ENCODE measurements around the gene GALNT8.
"Not testable (repeated sequence)": the region's sequence is repeated elsewhere in the genome, so short reads cannot be mapped to it uniquely, and the experiment has no call there.

The GALNT8 gene, protein sequence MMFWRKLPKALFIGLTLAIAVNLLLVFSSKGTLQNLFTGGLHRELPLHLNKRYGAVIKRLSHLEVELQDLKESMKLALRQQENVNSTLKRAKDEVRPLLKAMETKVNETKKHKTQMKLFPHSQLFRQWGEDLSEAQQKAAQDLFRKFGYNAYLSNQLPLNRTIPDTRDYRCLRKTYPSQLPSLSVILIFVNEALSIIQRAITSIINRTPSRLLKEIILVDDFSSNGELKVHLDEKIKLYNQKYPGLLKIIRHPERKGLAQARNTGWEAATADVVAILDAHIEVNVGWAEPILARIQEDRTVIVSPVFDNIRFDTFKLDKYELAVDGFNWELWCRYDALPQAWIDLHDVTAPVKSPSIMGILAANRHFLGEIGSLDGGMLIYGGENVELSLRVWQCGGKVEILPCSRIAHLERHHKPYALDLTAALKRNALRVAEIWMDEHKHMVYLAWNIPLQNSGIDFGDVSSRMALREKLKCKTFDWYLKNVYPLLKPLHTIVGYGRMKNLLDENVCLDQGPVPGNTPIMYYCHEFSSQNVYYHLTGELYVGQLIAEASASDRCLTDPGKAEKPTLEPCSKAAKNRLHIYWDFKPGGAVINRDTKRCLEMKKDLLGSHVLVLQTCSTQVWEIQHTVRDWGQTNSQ

DNA sequence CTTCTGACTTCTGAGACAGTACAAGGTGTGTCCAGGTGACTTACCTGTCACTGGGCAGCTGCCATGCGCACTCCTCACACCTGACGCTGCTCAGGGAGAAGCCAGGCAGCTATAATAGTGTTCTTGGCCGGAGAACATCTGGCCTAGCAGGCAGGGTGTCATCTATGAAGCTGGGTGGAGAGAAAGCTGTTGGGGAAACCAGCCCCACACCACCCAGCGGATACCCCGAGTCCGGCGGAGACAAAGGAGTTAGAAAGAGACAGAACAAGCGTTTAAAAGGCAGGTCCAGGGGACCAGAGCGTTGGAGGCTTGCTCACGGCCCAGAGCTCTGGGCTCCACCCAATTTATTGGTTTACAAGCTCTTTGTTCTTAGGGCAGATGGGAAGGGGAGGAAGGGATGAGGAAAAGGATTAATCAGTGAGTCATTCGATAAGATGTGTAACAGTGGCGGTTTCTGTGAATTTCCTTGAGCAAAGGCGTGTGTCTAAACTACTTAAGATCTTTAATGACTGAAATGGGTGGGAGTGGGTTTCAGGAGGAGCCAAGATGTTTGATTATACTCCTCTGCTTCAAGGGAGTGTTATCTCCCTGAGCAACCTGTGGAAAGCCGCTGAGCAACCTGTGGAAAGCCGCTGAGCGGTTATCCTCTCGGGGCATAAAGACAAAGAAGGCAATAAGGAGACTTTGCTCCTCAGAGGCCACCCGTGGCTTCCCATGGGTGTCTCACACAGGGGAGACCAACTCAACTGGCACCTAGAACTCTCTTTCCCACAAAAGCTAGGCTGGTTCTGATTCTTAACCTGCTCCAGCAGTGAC is at the start of gene GALNT8:
TSS of gene GALNT8 (plus strand) at position 580 of the 816 bp plus-strand sequence. CDS start 278 bp downstream, outside the sequence.
- DNase-seq, result no peak

DNA sequence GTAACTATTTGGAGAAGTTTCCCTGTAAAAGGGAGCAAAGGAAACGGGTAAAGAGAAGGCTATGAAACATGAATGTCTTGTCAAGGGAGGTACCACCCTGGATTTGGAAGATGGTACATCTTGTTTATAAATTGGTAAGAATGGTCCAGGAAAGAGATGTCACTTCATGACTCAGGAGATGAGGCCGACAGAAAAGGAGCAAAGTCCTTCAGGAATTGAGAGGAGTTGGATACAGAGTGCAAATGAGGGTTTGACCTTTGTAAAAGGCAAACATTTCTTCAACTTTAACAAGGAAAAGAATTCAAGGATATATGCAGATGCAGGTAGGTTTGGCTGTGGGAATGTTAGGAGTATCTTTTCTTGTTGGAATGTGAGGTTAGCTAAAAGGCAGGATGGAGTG is 40.5 kb upstream of the GALNT8 start:
- no peak for DNase-seq

DNA sequence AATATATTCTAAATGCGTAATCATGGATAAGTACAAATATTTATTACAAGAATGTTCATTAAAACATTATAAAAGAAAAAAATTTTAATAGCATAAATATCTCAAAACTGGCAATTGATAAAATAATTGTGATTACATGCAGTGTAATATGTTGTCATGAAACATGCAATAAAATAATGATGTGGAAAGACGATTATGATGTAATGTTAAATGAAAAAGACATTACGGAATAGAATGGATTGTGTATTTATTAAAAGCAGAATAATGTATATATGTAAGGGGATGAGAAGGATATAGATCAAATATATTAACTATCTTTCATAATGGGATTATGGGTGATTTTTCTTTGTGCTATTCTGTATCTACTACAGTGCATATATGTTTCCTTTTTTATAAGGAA is 38.5 kb upstream of the GALNT8 start:
- DNase-seq, result no peak

DNA sequence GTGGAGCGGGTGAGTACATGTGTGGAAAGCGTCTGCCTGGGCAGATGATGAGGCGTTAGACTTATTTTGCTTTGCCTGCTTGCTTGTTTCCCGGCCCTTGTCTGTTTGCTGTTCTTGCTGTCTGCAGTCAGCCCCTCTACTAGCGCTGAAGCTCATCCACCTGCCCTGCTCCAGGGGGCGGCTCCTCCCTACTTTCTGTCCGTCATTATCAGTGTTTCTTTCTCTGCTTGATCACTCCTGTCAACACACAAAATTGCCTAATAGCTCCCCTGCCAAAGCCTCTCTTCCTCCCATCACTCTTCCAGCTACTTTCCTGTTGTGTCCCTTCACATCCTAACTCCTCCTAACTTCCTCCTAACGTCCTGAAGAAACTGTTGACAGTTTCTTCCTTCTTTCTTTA is 34.9 kb upstream of the GALNT8 start:
- DNase-seq, result no peak

DNA sequence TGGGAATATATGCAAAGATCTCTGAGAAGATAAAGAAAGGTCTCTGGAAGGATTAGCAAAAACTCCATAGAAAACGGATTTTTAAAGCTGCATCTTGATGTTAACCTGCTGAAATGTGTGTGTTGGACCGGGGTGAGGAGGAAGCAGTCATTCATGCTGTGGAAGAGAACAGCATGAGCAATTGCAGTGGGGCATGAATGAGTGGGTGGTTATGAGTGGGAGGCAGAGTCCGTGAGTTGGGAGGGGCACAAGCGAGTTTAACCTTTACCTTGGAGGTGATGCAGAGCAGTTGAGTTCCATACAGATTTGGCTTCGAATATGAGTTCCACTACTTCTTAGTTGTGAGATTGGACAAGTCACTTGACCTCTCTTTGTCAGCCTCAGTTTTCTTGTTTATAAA is 29.4 kb upstream of the GALNT8 start:
- no peak for DNase-seq

DNA sequence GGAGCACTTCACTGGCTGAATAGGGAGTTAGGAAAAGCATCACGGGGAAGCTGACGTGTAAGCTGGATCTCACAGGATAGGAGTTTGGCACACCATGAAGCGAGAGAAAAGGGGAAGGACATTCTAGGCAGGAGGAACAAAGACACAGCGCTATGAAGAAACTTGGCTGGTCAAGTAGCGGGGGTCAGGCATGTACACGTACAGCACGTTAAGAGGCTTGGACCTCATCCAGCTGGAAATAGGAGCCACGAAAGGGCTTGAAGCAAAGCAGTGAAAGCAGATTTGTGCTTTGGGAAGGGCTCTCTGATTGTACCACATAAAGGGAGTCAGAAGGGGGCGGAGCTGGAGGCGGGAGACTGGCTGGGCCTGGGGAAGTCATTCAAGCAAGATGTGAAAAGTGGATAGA is 19.6 kb upstream of the GALNT8 start:
- no peak for DNase-seq

DNA sequence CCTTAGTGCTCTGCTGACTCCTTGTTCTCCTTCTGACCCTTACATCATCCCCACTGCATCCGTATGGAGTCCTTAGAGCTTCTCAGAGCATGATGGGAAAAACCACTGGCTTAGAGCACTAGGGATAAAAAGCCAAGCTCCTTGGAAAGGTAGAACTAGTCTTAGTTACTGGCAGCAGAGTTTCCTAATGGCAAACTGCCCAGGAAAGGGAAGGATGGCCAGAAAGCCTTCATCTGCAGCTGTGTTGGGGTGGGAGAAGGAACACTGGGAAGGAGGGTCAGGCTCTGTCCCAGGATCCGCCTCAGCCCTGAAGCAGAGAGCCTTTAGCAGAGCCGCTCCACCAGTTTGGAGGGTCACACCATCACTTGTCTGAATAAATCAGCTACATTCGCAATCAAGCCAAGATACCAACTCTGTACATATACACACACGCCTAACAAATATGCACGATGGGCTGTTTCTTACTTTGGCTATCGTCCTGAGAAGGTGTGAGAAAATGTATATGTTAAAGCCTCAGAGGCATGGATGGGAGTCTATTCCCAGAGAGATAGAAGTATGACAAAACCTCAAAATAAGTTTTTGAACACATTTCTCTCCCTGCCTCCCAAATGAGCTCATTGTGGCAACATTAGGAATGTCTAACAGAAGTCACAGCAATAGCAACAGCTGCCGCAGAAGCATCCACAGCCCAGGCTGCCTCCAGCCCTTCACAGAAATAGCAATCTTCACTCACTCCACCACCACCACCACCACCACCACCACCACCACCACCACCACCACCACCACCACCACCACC is 18.6 kb upstream of the GALNT8 start:
- no peak for DNase-seq

DNA sequence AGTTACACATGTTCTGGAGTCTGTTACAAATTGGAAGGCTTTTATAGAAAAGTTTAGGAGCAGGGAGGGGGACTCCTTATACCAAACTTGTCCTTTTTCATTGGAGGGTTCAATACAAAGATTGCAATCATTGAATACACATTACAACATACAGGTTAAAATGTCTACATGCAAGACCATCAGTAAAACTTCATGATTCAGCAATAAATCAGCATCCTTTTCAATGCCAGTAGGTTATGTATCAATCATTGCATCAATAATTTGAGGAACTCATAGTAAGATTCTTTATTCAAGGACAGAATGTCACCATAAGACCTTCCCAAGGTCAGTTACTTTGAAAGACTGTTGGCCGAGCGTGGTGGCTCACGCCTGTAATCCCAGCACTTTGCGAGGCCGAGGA is 16.5 kb upstream of the GALNT8 start:
- no peak for DNase-seq

DNA sequence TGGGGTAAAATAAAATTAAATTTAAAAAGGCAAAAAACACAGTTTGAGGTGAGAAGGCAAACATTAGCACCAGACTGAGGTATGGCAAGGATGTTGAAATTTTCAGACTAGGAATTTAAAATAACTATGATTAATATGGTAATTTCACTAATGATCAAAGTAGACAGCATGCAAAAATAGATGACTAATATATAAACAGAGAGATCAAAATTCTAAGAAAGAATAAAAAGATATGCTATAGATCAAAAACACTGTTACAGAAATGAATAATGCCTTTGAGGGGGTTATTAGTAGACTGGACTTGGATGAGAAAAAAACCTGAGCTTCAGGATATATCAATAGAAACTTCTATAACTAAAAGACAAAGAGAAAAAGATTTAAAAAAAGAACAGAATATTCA is 14.4 kb upstream of the GALNT8 start:
- DNase-seq, result no peak

DNA sequence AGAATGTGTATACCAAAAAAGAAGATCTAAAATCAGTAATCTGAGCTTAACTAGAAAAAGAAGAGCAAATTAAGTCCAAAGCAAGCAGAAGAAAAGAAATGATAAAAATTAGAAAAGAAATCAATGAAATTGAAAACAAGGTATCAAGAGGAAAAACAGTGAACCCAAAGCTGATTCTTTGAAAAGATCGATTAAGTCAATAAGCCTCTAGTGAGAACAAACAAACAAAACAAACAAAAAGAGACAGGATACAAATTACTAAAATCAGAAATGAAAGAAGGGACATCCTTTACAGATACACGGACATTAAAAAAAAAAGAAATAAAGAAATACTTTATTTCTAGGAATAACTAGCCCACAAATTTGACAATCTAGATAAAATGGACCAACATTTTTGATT is 12.9 kb upstream of the GALNT8 start:
- DNase-seq, result no peak

DNA sequence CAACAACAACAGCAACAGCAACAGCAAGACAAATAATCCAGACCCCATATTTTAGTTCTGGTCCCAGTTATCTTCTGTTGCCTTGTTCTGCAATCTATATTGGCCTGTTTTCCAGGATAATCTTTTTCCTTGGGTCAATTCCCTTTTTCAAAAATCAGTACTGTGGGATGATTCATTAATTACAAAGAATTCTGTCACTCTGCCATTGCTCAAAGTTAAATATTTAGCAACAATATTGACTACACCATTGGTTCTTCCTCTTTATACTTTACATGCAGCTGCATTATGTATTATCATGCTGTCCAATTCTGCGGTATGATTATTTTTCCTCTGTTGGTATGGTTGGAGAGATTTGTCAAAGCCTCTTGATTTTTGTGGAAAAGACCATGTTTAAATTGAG is 10.1 kb upstream of the GALNT8 start:
- DNase-seq, result no peak

DNA sequence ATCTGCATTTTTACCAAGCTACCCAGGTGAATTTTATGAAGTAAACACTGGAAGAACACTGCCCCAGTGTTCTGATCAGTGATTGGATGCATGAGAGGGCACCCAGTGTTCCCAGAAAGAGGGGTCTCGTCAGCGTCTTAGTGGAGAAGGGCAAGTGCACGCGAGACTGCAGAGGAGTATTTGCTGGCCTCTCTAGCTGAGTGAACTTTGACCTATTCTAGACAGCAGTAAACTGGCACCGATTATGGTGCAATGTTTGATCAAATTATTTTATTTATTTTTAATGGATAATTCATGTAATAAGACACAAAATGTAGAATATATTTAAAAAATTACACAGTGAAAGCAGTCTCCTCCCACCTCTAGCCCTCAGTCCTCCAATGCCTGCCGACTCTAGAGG is 5.3 kb upstream of the GALNT8 start:
- no peak for DNase-seq

DNA sequence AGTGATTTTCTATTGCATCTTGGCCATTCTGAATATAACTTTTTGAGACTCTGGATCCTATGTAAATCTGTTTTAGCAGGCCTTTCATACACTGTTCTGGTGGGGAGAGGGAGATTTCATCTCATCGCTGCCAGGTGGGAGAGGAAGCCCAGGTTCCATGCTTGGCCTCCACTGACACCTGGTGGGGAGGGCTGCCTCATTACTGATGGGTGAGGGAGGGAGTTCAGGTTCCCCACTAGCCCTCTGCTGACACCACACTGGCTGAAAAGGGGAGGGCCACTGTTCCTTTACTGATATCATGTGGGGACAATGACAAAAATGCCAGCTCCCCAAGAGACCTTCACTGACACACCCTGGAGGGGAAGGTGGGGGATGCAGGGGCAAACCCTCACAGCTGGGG is 2.4 kb upstream of the GALNT8 start:
- no peak for DNase-seq

DNA sequence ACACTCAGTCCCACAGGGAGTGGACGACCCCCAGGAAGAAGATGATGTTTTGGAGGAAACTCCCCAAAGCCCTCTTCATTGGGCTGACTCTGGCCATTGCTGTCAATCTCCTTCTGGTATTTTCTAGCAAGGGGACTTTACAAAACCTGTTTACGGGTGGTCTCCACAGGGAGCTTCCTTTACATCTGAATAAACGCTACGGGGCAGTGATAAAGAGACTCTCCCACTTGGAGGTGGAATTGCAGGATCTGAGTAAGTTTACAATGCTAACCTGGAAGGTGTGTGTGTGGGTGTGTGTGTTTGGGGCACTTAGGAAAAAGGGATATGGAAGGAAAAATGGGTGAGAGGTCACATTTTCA is 416 bp downstream of the GALNT8 start:
- DNase-seq, result no peak

DNA sequence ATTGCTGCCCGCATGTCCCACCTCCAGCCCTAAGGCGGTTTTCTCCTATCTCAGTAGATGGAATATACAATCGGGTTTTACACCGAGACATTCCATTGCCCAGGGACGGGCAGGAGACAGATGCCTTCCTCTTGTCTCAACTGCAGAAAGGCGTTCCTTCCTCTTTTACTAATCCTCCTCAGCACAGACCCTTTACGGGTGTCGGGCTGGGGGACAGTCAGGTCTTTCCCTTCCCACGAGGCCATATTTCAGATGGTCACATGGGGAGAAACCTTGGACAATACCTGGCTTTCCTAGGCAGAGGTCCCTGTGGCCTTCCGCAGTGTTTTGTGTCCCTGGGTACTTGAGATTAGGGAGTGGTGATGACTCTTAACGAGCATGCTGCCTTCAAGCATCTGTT is 1.4 kb downstream of the GALNT8 start:
- not testable (repeated sequence) for DNase-seq

DNA sequence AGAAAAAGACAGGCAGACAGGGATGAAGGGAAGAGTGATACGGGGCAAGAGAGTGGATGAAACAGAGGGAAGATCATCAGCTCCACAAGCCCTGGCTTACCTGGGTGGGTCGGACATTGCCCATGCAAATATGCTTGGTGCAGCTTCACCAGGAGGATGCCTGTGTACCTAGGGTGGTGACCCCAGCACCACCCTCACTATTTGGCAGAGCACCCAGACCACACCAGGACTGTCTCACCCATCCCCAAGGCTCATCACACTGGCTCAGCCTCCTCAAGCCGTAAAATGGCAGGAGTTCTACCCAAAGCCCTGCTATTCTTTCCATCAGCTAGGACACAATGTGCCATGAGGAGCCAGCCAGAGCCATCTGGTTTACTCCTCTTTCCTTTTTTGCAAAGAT is 3.0 kb downstream of the GALNT8 start:
- DNase-seq, result no peak

DNA sequence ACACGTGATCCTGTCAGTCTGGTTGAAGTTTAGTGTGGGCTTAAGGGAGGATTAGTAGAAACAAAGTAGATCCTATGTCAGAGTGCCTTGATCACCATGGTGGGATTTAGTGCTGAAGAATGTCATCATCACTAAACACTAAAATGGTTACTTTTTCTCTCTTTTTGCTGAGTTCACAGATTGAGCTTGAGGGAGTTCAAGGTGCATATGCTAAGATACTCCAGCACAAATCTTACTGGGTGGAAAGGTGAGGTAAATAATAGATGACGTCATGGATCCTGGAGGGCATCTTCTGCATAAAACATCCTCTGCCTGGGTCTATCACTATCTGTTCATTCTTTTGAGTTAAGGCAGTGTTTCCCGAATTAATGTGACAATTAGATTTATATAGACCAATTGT is 4.9 kb downstream of the GALNT8 start:
- DNase-seq, result no peak

DNA sequence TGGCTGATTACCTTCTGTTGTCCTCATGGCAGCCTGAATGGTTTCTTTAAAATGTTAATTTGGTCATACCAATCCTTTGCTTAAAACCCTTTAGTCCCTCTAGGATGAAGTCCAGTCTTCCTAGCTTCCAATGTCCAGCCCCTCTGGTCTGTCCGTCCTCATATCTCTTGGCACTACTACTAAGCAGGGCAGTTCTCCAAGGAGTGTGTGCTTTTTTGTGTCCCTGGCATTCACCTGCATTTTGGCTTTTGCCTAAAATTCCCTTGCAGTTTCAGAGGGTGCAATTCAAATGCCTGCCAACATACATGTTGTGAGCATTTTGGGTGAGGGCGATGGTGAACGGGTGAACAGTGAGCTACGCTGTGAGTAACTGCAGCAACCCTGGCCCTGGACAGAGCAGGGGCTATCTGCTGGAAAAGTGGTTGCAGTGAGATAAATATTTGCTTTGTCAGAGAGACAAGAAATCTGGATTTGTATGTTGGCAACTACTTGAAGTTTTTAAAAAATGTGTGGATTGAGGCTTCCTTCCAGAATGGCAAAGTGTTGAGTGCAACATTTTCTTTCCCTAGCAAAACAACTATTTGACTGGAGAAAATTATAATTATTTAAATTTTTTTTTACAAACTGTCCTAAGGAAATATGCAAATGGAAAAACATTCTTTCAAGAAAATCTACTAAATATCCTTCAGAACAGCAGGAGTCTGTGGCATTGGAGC is 14.6 kb downstream of the GALNT8 start:
- DNase-seq, result no peak

DNA sequence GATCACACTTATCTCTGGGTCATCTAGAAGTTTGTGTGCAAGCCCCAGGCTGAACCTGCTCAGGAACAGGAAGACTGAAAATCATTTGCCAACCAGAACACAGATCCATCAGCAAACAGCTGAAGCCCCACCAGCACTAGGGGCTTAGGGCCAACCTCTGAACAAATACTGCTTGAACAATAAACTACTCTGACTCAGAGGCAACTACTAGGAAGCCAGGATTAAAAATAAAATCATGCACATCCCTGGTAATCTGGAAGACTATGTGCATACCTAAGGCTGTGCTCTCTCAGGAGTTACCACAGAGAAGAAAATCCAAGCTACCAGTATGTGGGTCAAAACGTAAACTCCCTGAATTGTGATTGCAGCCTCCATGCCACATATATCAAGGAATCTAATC is 15.9 kb downstream of the GALNT8 start:
- no peak for DNase-seq

DNA sequence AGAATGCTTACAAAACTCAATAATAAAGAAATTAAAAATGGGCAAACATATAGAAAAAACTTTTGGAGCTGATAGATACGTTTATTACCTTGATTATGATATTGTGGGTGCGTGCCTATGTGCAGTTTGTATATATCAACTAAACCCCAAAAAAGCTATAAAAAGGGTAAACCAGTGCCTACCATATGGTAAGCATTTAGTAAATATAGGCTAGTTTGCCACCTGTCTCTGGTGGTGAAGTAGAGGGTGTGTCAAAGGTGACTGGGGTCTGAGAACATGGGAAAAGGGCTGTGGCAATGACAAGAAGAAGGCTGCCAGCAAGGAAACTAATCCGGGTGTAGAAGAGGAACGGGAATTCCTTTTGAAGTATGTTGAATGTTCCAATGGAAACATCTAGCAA is 18.3 kb downstream of the GALNT8 start:
- no peak for DNase-seq

DNA sequence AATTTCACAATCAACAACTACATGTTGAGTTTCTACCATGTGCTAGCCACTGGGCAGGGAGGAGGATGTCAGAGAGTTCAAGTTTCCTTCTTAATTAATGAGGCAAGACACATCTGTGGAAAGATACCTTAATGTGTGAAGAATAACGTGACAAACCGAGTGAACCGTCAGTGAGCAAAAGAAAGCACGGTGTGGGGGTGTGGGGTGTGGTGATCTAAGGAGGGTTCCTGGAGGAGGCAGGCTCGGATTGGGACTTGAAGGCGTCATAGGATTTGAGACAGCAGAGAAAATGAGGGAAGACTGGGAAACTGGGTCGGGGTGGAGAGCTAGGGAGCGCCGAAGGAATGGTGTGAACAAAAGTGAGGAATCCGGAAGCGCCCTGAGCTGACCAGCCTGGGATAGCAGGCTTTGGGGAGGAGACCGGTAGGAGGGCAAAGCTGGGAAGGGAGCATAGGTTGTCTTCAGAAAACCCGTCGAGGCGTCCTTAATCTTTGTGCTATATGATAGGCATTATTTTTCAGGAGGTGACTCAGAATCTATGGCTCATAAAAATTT is 22.3 kb downstream of the GALNT8 start:
- DNase-seq, result no peak

DNA sequence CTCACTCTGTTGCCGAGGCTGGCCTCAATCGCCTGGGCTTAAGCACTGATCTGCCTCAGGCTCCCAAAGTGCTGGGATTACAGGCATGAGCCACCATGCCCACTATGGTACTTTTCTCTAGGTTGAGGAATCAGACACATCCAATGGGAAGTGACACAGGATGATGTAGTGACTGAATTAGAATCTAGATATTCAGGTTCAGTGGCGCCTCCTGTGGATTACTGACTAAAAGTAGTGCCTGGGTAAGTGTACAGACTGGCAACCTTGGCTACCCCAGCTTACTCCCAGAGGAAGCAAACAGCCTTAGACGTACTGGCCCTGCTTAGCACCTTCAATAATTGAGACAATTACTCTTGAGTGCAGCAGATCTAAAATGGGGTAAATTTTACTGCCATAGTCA is 22.8 kb downstream of the GALNT8 start:
- DNase-seq, result peak; percentile 4

All from hematopoietic multipotent progenitor cell treated with erythropoietin and hydrocortisone succinate and interleukin-3 and kit ligand, for 8 days (in vitro differentiated cells).